Ishikawa (cell line): ENCODE data around the gene UBE2L5.

Experiments used
- CEBPB ChIP-seq: IDR thresholded peaks from 2 replicates; pipeline ENCODE4 v1.6.1; 2012
- CREB1 ChIP-seq: IDR thresholded peaks from 2 replicates; pipeline ENCODE4 v1.6.1; 2012; ENCODE audit warnings: low read depth
- EGR1 ChIP-seq: IDR thresholded peaks from 2 replicates; pipeline ENCODE4 v1.6.1; 2012
- EP300 ChIP-seq: IDR thresholded peaks from 2 replicates; pipeline ENCODE4 v1.6.1; 2012; ENCODE audit warnings: borderline replicate concordance
- FOXM1 ChIP-seq: IDR thresholded peaks from 2 replicates; pipeline ENCODE4 v1.6.1; 2012; ENCODE audit warnings: low read depth, borderline replicate concordance
- MAX ChIP-seq: IDR thresholded peaks from 2 replicates; pipeline ENCODE4 v1.6.1; 2012
- NFIC ChIP-seq: IDR thresholded peaks from 2 replicates; pipeline ENCODE4 v1.6.1; 2012
- RAD21 ChIP-seq: IDR thresholded peaks from 2 replicates; pipeline ENCODE4 v1.6.1; 2012; ENCODE audit warnings: low read depth
- REST ChIP-seq: IDR thresholded peaks from 2 replicates; pipeline ENCODE4 v1.6.1; 2012; ENCODE audit warnings: low read depth, mild to moderate bottlenecking
- TAF1 ChIP-seq: IDR thresholded peaks from 2 replicates; pipeline ENCODE4 v1.6.1; 2012; ENCODE audit warnings: low read depth, mild to moderate bottlenecking
- TCF12 ChIP-seq: IDR thresholded peaks from 2 replicates; pipeline ENCODE4 v1.6.1; 2012; ENCODE audit warnings: low read depth
- TEAD4 ChIP-seq: IDR thresholded peaks from 2 replicates; pipeline ENCODE4 v1.6.1; 2012
- USF1 ChIP-seq: IDR thresholded peaks from 2 replicates; pipeline ENCODE4 v1.6.1; 2012
- YY1 ChIP-seq: IDR thresholded peaks from 2 replicates; pipeline ENCODE4 v1.6.1; 2012; ENCODE audit warnings: low read depth
- ZBTB7A ChIP-seq: IDR thresholded peaks from 2 replicates; pipeline ENCODE4 v1.6.1; 2012; ENCODE audit warnings: low read depth

The UBE2L5 gene

GRCh38 chr13:30422054-30422839 is at the start of gene UBE2L5:
UBE2L5 (plus strand) TSS chr13:30422493; CDS start chr13:30427991, 5,498 bp downstream.
- TF ChIP-seq TAF1 (peak; percentile 44; the same call in 1 of the 2 replicates), MAX (peak; percentile 30; the same call in 1 of the 2 replicates), TCF12 (no peak)

GRCh38 chr13:30373727-30374126 is 48.6 kb upstream of the UBE2L5 start:
- TF ChIP-seq CREB1 (no peak), EP300 (no peak), TEAD4 (no peak), EGR1 (no peak), USF1 (no peak), MAX (no peak), FOXM1 (no peak), CEBPB (no peak), REST (no peak), TAF1 (no peak), YY1 (no peak), TCF12 (no peak), RAD21 (no peak), ZBTB7A (no peak), NFIC (no peak)

- TF ChIP-seq USF1 = no peak
- no peak for TF ChIP-seq REST
- TF ChIP-seq FOXM1 = no peak
- no peak for TF ChIP-seq CREB1
- no peak for TF ChIP-seq NFIC
- no peak for TF ChIP-seq MAX
- no peak for TF ChIP-seq TAF1
- TF ChIP-seq TCF12 = no peak
- TF ChIP-seq TEAD4 = no peak
- TF ChIP-seq YY1 = no peak
- TF ChIP-seq EGR1 = no peak
- no peak for TF ChIP-seq ZBTB7A
- TF ChIP-seq EP300 = no peak
- no peak for TF ChIP-seq CEBPB
- TF ChIP-seq RAD21 = no peak
Observed at GRCh38 chr13:30375265-30375835, 46.9 kb upstream of the UBE2L5 start.

- TF ChIP-seq NFIC (no peak), TEAD4 (no peak), RAD21 (no peak), MAX (no peak), ZBTB7A (no peak), EP300 (no peak), YY1 (no peak), TCF12 (no peak), CEBPB (no peak), USF1 (no peak), EGR1 (no peak), TAF1 (no peak), CREB1 (no peak), FOXM1 (no peak), REST (no peak)
Observed at GRCh38 chr13:30376426-30377311, 45.6 kb upstream of the UBE2L5 start.
